HepG2 (cell line): ENCODE data around the gene SHPK. TPM values are rescaled to one million over a fixed set of nuclear protein-coding genes. Genes with fewer than 3 reads are reported as not detected.

Experiments
- BCL6 ChIP-seq: IDR thresholded peaks from 2 replicates; pipeline ENCODE4 v1.6.1; 2016; ENCODE audit warnings: missing genetic modification reagents, missing compliant biosample characterization
- CSRNP2 ChIP-seq: sonication (generic); formaldehyde crosslinking; conservative IDR thresholded peaks from 2 replicates; pipeline ENCODE4 v1.8.0; 2022; ENCODE audit warnings: low read depth, missing genetic modification reagents
- GPBP1L1 ChIP-seq: sonication (generic); formaldehyde crosslinking; IDR thresholded peaks from 2 replicates; pipeline ENCODE4 v1.5.0; 2020; ENCODE audit warnings: mild to moderate bottlenecking, missing genetic modification reagents
- HNRNPLL ChIP-seq: fragments of 200-400 bp; formaldehyde crosslinking; IDR thresholded peaks from 2 replicates; pipeline ENCODE4 v1.6.1; 2017; ENCODE audit warnings: mild to moderate bottlenecking, low read depth, low read length; ENCODE audit not compliant: poor library complexity, severe bottlenecking
- MTA3 ChIP-seq: sonication (generic); formaldehyde crosslinking; IDR thresholded peaks from 2 replicates; pipeline ENCODE4 v1.4.0; 2020; ENCODE audit warnings: missing genetic modification reagents
- MXD3 ChIP-seq: IDR thresholded peaks from 2 replicates; pipeline ENCODE4 v1.6.1; 2016; ENCODE audit warnings: mild to moderate bottlenecking, missing biosample characterization, missing genetic modification reagents
- MYNN ChIP-seq: sonication (generic); formaldehyde crosslinking; IDR thresholded peaks from 2 replicates; pipeline ENCODE4 v1.4.0; 2020; ENCODE audit warnings: mild to moderate bottlenecking, low read depth, missing genetic modification reagents
- U2AF2 ChIP-seq: fragments of 200-400 bp; formaldehyde crosslinking; IDR thresholded peaks from 2 replicates; pipeline ENCODE4 v1.6.1; 2017; ENCODE audit warnings: low read depth, mild to moderate bottlenecking, low read length
- ZFP91 ChIP-seq: sonication (generic); formaldehyde crosslinking; IDR thresholded peaks from 2 replicates; pipeline ENCODE4 v1.9.0; 2022; ENCODE audit warnings: missing genetic modification reagents, mild to moderate bottlenecking, borderline replicate concordance
- ZNF17 ChIP-seq: sonication (generic); formaldehyde crosslinking; IDR thresholded peaks from 2 replicates; pipeline ENCODE4 v1.5.0; 2020; ENCODE audit warnings: mild to moderate bottlenecking, missing genetic modification reagents
- ZNF275 ChIP-seq: sonication (generic); formaldehyde crosslinking; IDR thresholded peaks from 2 replicates; pipeline ENCODE4 v1.8.0; 2022; ENCODE audit warnings: missing genetic modification reagents, mild to moderate bottlenecking, inconsistent platforms, borderline replicate concordance
- ZNF317 ChIP-seq: sonication (generic); formaldehyde crosslinking; IDR thresholded peaks from 2 replicates; pipeline ENCODE4 v1.5.0; 2020; ENCODE audit warnings: mild to moderate bottlenecking, missing genetic modification reagents
- ZNF609 ChIP-seq: sonication (generic); formaldehyde crosslinking; IDR thresholded peaks from 2 replicates; pipeline ENCODE4 v1.4.0; 2020; ENCODE audit warnings: mild to moderate bottlenecking, missing genetic modification reagents, borderline replicate concordance
- ZNF615 ChIP-seq: sonication (generic); formaldehyde crosslinking; IDR thresholded peaks from 2 replicates; pipeline ENCODE4 v1.5.0; 2020; ENCODE audit warnings: mild to moderate bottlenecking, missing genetic modification reagents, borderline replicate concordance
- ZNF878 ChIP-seq: sonication (generic); formaldehyde crosslinking; IDR thresholded peaks from 2 replicates; pipeline ENCODE4 v1.8.1; 2023; ENCODE audit warnings: mild to moderate bottlenecking, missing genetic modification reagents, moderate library complexity
- ZSCAN22 ChIP-seq: sonication (generic); formaldehyde crosslinking; IDR thresholded peaks from 2 replicates; pipeline ENCODE4 v1.4.0; 2020; ENCODE audit warnings: mild to moderate bottlenecking, missing genetic modification reagents
- polyA plus RNA-seq, 8 experiments: library from polyadenylated mRNA; depleted of rRNA in 3 of 8; stranded (reverse) in 7 of 8; unstranded in 1 of 8; fragments of >200 nt; fragmentation: Illumina TruSeq in 4 of 8; extraction: Trizol in 4 of 8; gene quantifications; 2 replicates each; pipeline versions ENCODE4 v1.2.1 to v1.2.3, GENCODE V29; 2011 to 2016; ENCODE audit warnings: low read depth in 4 of 8, missing spikeins in 1 of 8, mixed read lengths in 1 of 8; ENCODE audit not compliant: insufficient read depth in 1 of 8
- total RNA-seq, 5 experiments: library from RNA; depleted of rRNA; stranded (reverse); fragments of >200 nt; fragmentation: Illumina TruSeq; extraction: Trizol; gene quantifications; 2 replicates each; pipeline ENCODE4 v1.2.3, GENCODE V29; 2016; ENCODE audit warnings: low read depth in 1 of 5

The SHPK gene
- total and polyA plus RNA-seq, 2 of the 13 experiments (the other 11 are each of a cell fraction or from before 2014, with no cell fraction given) = 16.2 to 30.9 TPM

GRCh38 chr17:3667366-3668278 is 31.6 kb upstream of the SHPK start (continued):
- peak; percentile 70 for TF ChIP-seq ZNF317 (CRISPR knock-in tag)
- TF ChIP-seq ZNF609 (CRISPR knock-in tag) = 0 out of 2 replicates have a peak, but pooled peaks have one; percentile 20
- no peak; the same call in 1 of the 2 replicates for TF ChIP-seq ZFP91 (CRISPR knock-in tag)
- TF ChIP-seq ZNF275 = no peak
- no peak; the same call in 1 of the 2 replicates for TF ChIP-seq ZNF615 (CRISPR knock-in tag)
- no peak for TF ChIP-seq GPBP1L1 (CRISPR knock-in tag)
- 0 out of 2 replicates have a peak, but pooled peaks have one; percentile 32 for TF ChIP-seq ZNF878
- 0 out of 2 replicates have a peak, but pooled peaks have one; percentile 5 for TF ChIP-seq MXD3 (CRISPR knock-in tag)
- no peak for TF ChIP-seq HNRNPLL
- TF ChIP-seq ZSCAN22 (CRISPR knock-in tag) = peak; percentile 66; the same call in 1 of the 2 replicates
- TF ChIP-seq BCL6 (CRISPR knock-in tag) = no peak
- no peak for TF ChIP-seq MYNN (CRISPR knock-in tag)
- no peak for TF ChIP-seq CSRNP2
- peak; percentile 88 for TF ChIP-seq ZNF17 (CRISPR knock-in tag)
- no peak for TF ChIP-seq U2AF2
- TF ChIP-seq MTA3 (CRISPR knock-in tag) = no peak
